GM10266 (cell line): ENCODE data around the gene KCP.

Experiments used
- DNase-seq: peaks from one replicate; pipeline ENCODE4 v3.0.0; 2012; ENCODE audit errors: extremely low spot score
- TF ChIP-seq, protein P1 (sequence below): IDR thresholded peaks from 2 replicates; pipeline ENCODE4 v1.5.1; 2012; ENCODE audit warnings: mild to moderate bottlenecking, low read depth; ENCODE audit not compliant: control insufficient read depth, insufficient read depth; ENCODE audit errors: missing control alignments

KCP gene

DNA sequence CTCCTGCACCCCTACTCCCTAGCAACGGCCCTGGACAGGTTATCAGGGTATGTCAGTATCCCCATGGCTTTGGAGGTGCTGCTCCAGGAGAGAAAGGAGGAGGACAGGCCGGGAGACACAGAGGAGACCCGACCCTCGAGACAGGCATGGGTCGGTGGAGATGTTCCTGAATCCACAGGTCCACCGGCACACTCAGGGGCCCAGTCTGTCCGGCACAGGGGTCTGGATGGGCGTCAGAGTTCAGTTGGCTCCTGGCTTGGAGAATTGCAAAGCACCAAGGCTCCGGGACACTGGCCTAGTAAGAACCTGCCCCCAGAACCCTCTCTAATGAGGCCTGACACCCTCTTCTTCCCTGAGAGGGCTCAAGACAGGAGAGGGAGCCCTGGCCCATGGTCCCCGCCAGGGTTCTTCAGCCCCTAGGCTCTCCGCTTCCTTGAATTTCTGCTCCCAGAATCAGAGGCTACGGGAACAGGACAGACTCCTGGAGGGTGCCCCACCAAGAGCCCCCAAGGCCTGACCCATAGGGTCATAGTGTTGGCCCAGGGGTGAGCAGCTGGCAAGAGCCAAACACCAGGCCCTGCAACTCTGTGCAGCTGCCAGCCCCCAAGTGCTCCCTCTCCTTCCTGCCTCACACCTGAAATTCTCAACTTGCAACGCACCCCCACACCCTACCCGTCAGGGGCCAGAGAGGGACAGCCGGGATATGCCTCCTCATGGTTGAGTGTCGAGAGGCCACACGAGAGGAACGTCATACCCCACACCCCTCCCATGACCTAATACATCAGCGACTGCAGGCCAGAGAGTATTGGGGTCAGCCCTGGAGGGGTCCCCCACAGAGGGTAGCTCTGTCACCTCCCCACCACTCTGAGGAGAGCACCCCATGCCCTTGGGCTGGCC lies 21.7 kb upstream of the KCP start:
- no peak for DNase-seq
- TF ChIP-seq, protein P1, sequence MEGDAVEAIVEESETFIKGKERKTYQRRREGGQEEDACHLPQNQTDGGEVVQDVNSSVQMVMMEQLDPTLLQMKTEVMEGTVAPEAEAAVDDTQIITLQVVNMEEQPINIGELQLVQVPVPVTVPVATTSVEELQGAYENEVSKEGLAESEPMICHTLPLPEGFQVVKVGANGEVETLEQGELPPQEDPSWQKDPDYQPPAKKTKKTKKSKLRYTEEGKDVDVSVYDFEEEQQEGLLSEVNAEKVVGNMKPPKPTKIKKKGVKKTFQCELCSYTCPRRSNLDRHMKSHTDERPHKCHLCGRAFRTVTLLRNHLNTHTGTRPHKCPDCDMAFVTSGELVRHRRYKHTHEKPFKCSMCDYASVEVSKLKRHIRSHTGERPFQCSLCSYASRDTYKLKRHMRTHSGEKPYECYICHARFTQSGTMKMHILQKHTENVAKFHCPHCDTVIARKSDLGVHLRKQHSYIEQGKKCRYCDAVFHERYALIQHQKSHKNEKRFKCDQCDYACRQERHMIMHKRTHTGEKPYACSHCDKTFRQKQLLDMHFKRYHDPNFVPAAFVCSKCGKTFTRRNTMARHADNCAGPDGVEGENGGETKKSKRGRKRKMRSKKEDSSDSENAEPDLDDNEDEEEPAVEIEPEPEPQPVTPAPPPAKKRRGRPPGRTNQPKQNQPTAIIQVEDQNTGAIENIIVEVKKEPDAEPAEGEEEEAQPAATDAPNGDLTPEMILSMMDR, result no peak

DNA sequence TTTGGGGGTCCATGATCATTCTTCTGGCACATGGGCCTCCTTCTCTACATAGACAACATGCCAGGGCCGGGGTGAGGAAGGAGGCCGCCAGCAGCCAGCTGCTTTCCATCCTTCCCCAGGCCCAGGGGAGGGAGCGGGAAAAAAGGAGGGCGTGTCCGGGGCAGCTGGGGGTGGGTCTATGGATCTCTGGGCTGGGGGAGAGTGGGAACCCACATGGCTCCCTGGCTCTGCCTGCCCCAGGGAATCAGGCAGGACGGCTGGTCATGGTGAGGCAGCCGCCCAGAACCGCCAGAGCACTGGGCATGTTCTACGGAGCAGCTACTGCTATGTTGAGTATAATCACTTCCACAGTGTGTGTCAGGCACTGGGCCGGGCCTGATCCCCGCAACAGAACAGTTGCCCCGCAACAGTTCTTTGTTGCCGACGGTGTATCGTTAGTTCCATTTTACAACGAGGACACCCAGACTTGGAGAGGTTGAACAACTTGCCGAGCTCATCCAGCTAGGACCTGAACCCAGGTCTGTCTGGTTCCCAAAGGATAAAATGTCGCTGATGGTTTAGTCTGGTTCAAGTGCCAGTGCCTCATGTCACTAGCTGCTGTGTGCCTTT lies 20.8 kb upstream of the KCP start:
- TF ChIP-seq, protein P1, result no peak
- DNase-seq, result no peak

DNA sequence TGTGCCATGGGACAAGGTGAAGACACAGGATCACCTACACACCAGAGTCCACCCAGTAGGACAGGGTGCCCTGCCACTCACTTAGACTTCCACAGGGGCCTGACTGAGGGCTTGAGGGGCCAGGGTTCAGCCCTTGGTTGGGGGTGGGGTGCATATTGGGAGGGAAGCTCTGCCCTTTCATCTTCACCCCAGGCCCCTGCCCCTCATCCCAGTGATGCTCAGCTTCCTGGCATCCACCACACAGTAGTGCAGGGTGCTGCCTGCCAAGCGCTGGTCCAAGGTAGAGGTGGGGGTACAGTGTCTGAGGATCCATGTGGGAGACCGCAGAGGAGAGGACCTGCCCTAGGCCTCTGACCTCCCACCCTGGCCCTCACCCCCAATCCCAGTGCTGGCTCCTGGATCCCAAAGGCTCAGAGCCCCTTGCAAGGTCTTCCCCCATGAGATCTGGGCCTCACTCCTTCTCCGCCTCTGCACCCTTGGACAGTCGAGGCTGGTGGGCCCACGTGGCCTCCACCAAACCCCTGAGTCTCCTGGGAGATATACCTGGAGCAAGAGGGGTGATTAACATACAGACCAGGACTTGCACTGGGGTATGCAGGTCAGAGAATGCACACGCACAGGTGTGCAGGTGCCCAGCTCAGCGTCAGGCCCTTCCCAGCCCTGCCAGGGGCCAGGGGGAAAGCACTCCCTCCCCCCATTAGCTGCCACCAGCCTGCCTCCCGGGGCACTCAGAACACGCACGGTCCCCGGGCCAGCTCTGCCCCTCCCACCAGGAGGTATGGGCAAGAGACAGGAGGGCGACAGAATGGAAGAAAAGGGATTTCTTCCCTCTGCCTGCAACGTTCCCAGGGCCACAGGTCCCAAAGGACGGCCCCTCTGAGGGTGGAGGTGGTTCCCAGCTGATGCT lies 18.6 kb upstream of the KCP start:
- no peak for DNase-seq
- TF ChIP-seq, protein P1, result no peak

DNA sequence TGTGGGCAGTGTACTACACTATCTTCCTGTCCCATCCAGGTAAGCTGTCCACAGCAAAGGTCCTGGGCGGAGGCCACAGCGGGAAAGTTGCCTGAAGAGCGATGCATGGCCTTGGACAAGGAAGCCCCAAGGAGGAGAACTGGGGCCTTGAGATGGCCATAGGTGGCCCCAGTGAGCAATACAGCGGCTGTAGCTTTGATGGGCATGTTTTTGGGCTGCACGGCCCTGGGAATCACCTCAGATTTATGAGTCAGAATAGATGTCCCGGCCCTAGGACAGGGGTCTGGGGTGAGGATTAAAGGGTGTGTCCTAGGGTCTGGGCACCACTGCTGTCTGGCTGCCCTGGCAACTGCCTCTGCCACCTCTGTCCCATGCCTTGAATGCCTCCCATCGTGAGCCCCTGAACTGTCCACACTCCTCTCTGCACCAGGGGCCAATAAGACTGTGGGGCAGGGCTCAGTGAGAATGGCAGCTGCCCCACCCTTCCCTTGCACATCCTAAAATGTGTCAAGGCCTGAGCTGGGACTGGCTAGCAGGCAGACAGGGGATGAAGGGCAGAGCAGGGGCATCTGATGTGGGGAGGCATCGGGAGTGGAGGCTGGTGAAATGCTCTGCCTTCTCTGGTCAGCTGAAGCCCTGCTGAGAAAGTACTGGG lies 17.8 kb upstream of the KCP start:
- no peak for DNase-seq
- TF ChIP-seq, protein P1, result no peak

DNA sequence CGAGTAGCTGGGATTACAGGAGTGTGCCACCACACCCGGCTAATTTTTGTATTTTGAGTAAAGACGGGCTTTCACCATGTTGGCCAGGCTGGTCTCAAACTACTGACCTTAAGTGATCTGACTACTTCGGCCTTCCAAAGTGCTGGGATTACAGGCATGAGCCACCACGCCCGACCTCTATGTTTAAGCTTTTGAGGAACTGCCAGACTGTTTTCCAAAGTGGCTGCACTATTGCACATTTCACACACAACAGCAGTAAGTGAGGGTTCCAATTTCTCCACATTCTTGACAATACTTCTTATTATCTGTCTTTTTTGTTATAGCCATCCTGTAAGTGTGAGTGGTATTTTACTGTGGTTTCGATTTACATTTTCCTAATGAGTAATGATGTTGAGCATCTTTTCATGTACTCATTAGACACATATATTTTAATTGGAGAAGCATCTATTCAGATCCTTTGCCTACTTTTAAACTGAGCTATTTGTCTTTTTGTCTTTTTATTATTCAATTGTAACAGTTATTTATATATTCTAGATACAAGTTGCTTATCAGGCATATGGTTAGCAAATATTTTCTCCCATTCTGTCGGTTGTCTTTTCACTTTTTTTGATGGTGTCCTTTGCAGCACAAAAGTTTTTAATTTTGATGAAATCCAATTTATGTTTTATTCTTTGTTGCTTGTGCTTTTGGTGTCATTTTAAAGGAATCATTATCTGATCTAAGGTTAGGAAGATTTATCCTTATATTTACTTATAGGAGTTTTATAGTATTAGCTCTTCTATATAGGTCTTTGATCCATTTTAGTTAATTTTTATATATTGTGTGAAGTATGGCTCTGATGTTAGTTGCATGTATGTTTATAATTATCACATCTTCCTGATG lies 14.4 kb upstream of the KCP start:
- DNase-seq, result no peak
- TF ChIP-seq, protein P1, result no peak

- DNase-seq, result no peak
- TF ChIP-seq, protein P1, result no peak
These were observed 12.9 kb upstream of the KCP start for GRCh38 chr7:128923411-128923800.
